A549 (cell line): ENCODE measurements around the gene CILP2. TPM values are rescaled to one million over a fixed set of nuclear protein-coding genes. Genes with fewer than 3 reads are reported as not detected.
A peak's percentile ranks its signal among the peaks of the same experiment; 100 is the strongest.

Experiments used
- ATAC-seq, 2 experiments: fragments of 200-7000 bp in 1 of 2; fragments of >200 bp in 1 of 2; cut with Nextera tagmentation in 1 of 2; cut with Tn5 transposase in 1 of 2; 3 replicates each; pipeline versions ENCODE4 v1.8.0 to v1.9.1; 2018 to 2020; ENCODE audit warnings: mild to moderate bottlenecking in 1 of 2, moderate library complexity in 1 of 2
- CTCF ChIA-PET: fragments of 300-600 bp; sonication (Branson Sonifier 250); formaldehyde crosslinking; extraction: SDS; loops from one replicate; lab custom pipeline; 2021; ENCODE audit warnings: antibody characterized with exemption, inconsistent platforms; lab: Yijun Ruan, JAX
- POLR2A ChIA-PET: fragments of 350-600 bp; formaldehyde crosslinking; extraction: SDS; loops from one replicate; lab custom pipeline; 2021; ENCODE audit warnings: antibody characterized with exemption, inconsistent platforms; lab: Yijun Ruan, JAX
- DNase-seq, 2 experiments: peaks; one replicate each; pipeline versions ENCODE4 v3.0.0 to v3.0.0-alpha.2; 2011 to 2016; ENCODE audit warnings: low read depth in 1 of 2, low spot score in 1 of 2
- FAIRE-seq: peaks from 2 replicates; lab custom pipeline; 2011; peaks lifted over from hg19 to GRCh38; lab: Jason Lieb, UNC
- H3K27ac ChIP-seq, 2 experiments: fragments of >200 bp; sonication (Bioruptor Twin); formaldehyde crosslinking; 3 replicates each; pipeline ENCODE4 v1.5.1; 2016 to 2017
- H3K4me1 ChIP-seq: fragments of >200 bp; sonication (Bioruptor Twin); formaldehyde crosslinking; 3 replicates; pipeline ENCODE4 v1.6.1; 2016
- H3K4me2 ChIP-seq: fragments of >200 bp; sonication (Bioruptor Twin); formaldehyde crosslinking; 3 replicates; pipeline ENCODE4 v1.6.1; 2016
- H3K4me3 ChIP-seq: fragments of >200 bp; sonication (Bioruptor Twin); formaldehyde crosslinking; 3 replicates; pipeline ENCODE4 v1.5.1; 2016
- H3K9me3 ChIP-seq: fragments of >200 bp; sonication (Bioruptor Twin); formaldehyde crosslinking; 3 replicates; pipeline ENCODE4 v1.6.1; 2016
- ATOH8 ChIP-seq: fragments of 250-450 bp; sonication (Bioruptor Pico); IDR thresholded peaks from 2 replicates; pipeline ENCODE4 v1.5.0; 2020; ENCODE audit warnings: low read depth, mild to moderate bottlenecking, moderate library complexity
- CHD2 ChIP-seq: fragments of 150-350 bp; IDR thresholded peaks from 2 replicates; pipeline ENCODE4 v1.6.1; 2014; ENCODE audit warnings: low read length; ENCODE audit not compliant: partially characterized antibody
- EHF ChIP-seq: fragments of 250-450 bp; sonication (Bioruptor Pico); IDR thresholded peaks from 2 replicates; pipeline ENCODE4 v1.5.0; 2020; ENCODE audit warnings: mild to moderate bottlenecking
- EP300 ChIP-seq, 2 experiments: fragments of >200 bp; sonication (Bioruptor Twin); formaldehyde crosslinking; IDR thresholded peaks; 2 replicates in 1 of 2; 3 replicates in 1 of 2; pipeline ENCODE4 v1.6.1; 2016 to 2017
- ESRRA ChIP-seq: fragments of 150-350 bp; IDR thresholded peaks from 2 replicates; pipeline ENCODE4 v1.6.1; 2014; ENCODE audit warnings: mild to moderate bottlenecking, low read length, borderline replicate concordance
- FOSL2 ChIP-seq, 2 experiments: fragments of 450-650 bp in 1 of 2; fragments of >200 bp in 1 of 2; sonication (Bioruptor Twin) in 1 of 2; formaldehyde crosslinking; IDR thresholded peaks; 2 replicates each; pipeline versions ENCODE4 v1.5.0 to v1.6.1; 2016 to 2020; ENCODE audit warnings: mild to moderate bottlenecking in 1 of 2, moderate library complexity in 1 of 2
- GATA3 ChIP-seq: IDR thresholded peaks from 2 replicates; pipeline ENCODE4 v1.6.1; 2012; ENCODE audit warnings: borderline replicate concordance
- HDAC2 ChIP-seq: fragments of 200-600 bp; sonication (generic); IDR thresholded peaks from 2 replicates; pipeline ENCODE4 v1.6.1; 2016
- HES2 ChIP-seq: fragments of >200 bp; sonication (Bioruptor Twin); formaldehyde crosslinking; IDR thresholded peaks from 2 replicates; pipeline ENCODE4 v1.6.1; 2016
- HOXA7 ChIP-seq: fragments of 250-450 bp; sonication (Bioruptor Pico); IDR thresholded peaks from 2 replicates; pipeline ENCODE4 v1.5.0; 2020; ENCODE audit warnings: mild to moderate bottlenecking, moderate library complexity
- JUN ChIP-seq, 2 experiments: fragments of >200 bp; sonication (Bioruptor Twin); formaldehyde crosslinking; IDR thresholded peaks; 2 replicates in 1 of 2; 3 replicates in 1 of 2; pipeline ENCODE4 v1.6.1; 2016 to 2017
- KDM1A ChIP-seq: fragments of 200-600 bp; sonication (generic); IDR thresholded peaks from 2 replicates; pipeline ENCODE4 v1.6.1; 2016; ENCODE audit warnings: low read depth, mild to moderate bottlenecking
- MYC ChIP-seq: IDR thresholded peaks from 2 replicates; pipeline ENCODE4 v1.6.1; 2012; ENCODE audit warnings: mild to moderate bottlenecking, inconsistent platforms, low read length, improper control_type of control experiment, borderline replicate concordance
- NPAS2 ChIP-seq: fragments of 250-450 bp; sonication (Bioruptor Pico); IDR thresholded peaks from 2 replicates; pipeline ENCODE4 v1.8.0; 2022; ENCODE audit warnings: mild to moderate bottlenecking, moderate library complexity, borderline replicate concordance
- NR3C1 ChIP-seq: fragments of >200 bp; sonication (Bioruptor Twin); formaldehyde crosslinking; IDR thresholded peaks from 3 replicates; pipeline ENCODE4 v1.6.1; 2017
- RAD21 ChIP-seq, 2 experiments: fragments of >200 bp in 1 of 2; sonication (Bioruptor Twin) in 1 of 2; formaldehyde crosslinking in 1 of 2; IDR thresholded peaks in 1 of 2; conservative IDR thresholded peaks in 1 of 2; 2 replicates in 1 of 2; 3 replicates in 1 of 2; pipeline ENCODE4 v1.6.1; 2012 to 2018; ENCODE audit warnings: inconsistent platforms in 1 of 2
- RARB ChIP-seq: fragments of 250-450 bp; sonication (Bioruptor Pico); IDR thresholded peaks from 2 replicates; pipeline ENCODE4 v1.8.0; 2021; ENCODE audit warnings: mild to moderate bottlenecking, moderate library complexity
- RCOR1 ChIP-seq: fragments of 150-350 bp; IDR thresholded peaks from 2 replicates; pipeline ENCODE4 v1.6.1; 2014; ENCODE audit warnings: antibody characterized with exemption, low read length, low read depth
- RFX5 ChIP-seq: fragments of 450-650 bp; IDR thresholded peaks from 2 replicates; pipeline ENCODE4 v1.7.1; 2014; ENCODE audit warnings: antibody characterized with exemption, mild to moderate bottlenecking, moderate library complexity
- SREBF2 ChIP-seq: fragments of 450-650 bp; IDR thresholded peaks from 2 replicates; pipeline ENCODE4 v1.6.1; 2014; ENCODE audit warnings: mild to moderate bottlenecking, moderate library complexity
- TP53 ChIP-seq: fragments of 250-450 bp; sonication (Bioruptor Pico); IDR thresholded peaks from 2 replicates; pipeline ENCODE4 v1.5.0; 2021; ENCODE audit warnings: mild to moderate bottlenecking, moderate library complexity
- ZC3H11A ChIP-seq: fragments of 450-650 bp; IDR thresholded peaks from 2 replicates; pipeline ENCODE4 v1.6.1; 2014; ENCODE audit warnings: antibody characterized with exemption, mild to moderate bottlenecking
- ZFP36 ChIP-seq: fragments of 450-650 bp; IDR thresholded peaks from 2 replicates; pipeline ENCODE4 v1.6.1; 2014; ENCODE audit warnings: borderline replicate concordance; ENCODE audit not compliant: partially characterized antibody
- WGBS: methylation state at CpG from one replicate; pipeline ENCODE4 v1.1.6; 2017; ENCODE audit errors: missing lambda C conversion rate; 5-methylcytosine and 5-hydroxymethylcytosine counted together
- polyA plus RNA-seq, 4 experiments: library from polyadenylated mRNA; depleted of rRNA in 3 of 4; stranded (reverse); fragments of >200 nt; fragmentation: RNase III in 1 of 4; extraction: RNeasy Plus Mini Kit Qiagen cat#74134 plus additional on column Dnase treatment in 1 of 4; gene quantifications; 2 replicates in 3 of 4; 3 replicates in 1 of 4; pipeline ENCODE4 v1.2.3, GENCODE V29; 2011 to 2017

CILP2 gene
- polyA plus RNA-seq, 2 of the 4 experiments (the other 2 are of a cell fraction) = 0.17 TPM

DNA sequence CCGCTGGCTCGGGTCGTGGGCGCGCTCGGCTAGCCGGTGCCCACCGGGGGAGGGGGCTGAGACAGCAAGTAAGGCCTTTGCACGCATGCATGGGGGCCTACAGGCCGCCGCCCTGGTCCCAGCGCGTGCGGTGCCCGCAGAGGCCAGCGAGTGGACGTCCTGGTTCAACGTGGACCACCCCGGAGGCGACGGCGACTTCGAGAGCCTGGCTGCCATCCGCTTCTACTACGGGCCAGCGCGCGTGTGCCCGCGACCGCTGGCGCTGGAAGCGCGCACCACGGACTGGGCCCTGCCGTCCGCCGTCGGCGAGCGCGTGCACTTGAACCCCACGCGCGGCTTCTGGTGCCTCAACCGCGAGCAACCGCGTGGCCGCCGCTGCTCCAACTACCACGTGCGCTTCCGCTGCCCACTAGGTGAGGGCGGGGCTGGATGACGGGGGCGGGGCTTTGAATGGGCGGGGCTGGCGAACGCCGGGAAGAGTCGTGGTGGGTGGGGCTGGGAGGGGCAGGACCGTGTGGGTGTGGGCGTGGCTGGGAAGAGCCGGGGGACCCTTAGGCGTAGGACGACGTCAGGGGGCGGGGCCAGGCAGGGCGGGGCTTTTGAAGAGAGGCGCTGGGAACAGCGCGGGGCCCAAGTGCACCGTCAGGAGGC, 2.1 kb downstream of the CILP2 start:
- 95% methylated on average over 16 of the region's 74 CpGs for WGBS
- no peak overlapping the region for H3K27ac ChIP-seq
- DNase-seq = peak in 1 of 2 experiments; percentile 52
- TF ChIP-seq FOSL2 (IDR thresholded peaks at IDR 0.05) = no peak
- TF ChIP-seq FOSL2 (CRISPR knock-in tag; IDR thresholded peaks at IDR 0.05) = no peak
- TF ChIP-seq RFX5 = no peak
- TF ChIP-seq CHD2 = no peak
- POLR2A ChIA-PET = no interaction called here
- no peak overlapping the region for H3K4me2 ChIP-seq
- no peak for FAIRE-seq
- H3K4me1 ChIP-seq = no peaks in the 10 kb centered on the region
- CTCF ChIA-PET = no interaction called here
- ATAC-seq = peak in 1 of 2 experiments; percentile 35; a peak in 3 of 6 replicates
- no peak overlapping the region for H3K4me3 ChIP-seq
- H3K9me3 ChIP-seq = no peaks in the 10 kb centered on the region

- DNase-seq (peak in 1 of 2 experiments; percentile 45), FAIRE-seq (no peak)
- H3K27ac ChIP-seq = no peak overlapping the region
- TF ChIP-seq NR3C1 = no peak
- TF ChIP-seq ATOH8 (CRISPR knock-in tag) = no peak
- no peak for TF ChIP-seq SREBF2
- no peak for TF ChIP-seq ESRRA
- no peak for TF ChIP-seq HDAC2
- no peak for TF ChIP-seq ZC3H11A
- no peak for TF ChIP-seq EHF (CRISPR knock-in tag)
- TF ChIP-seq RARB = no peak
- TF ChIP-seq, all 56 proteins: peak for 0
- ATAC-seq = peak; percentile 53 to 79; a peak in 5 of 6 replicates
- no peaks in the 10 kb centered on the region for H3K9me3 ChIP-seq
- H3K4me1 ChIP-seq = no peaks in the 10 kb centered on the region
- ChIA-PET CTCF (interaction anchor here (0.6 kb wide), 1 partner anchor 8 kb away, joined by 5 read pairs; no protein-coding TSS in a partner anchor), POLR2A (no interaction called here)
- H3K4me3 ChIP-seq = no peak overlapping the region
- peak overlapping the region; percentile 14; the same call in 1 of the 3 replicates for H3K4me2 ChIP-seq
- 47% methylated on average over 21 of the region's 45 CpGs for WGBS
Observed at GRCh38 chr19:19540715-19541515, 2.9 kb downstream of the CILP2 start.

- 75% methylated on average over 9 of the region's 16 CpGs for WGBS
- H3K27ac ChIP-seq = no peak overlapping the region
- DNase-seq (no peak), FAIRE-seq (no peak), ATAC-seq (no peak)
- H3K9me3 ChIP-seq = no peaks in the 10 kb centered on the region
- no peak overlapping the region for H3K4me2 ChIP-seq
- H3K4me3 ChIP-seq = no peak overlapping the region
- ChIA-PET POLR2A (no interaction called here), CTCF (interaction anchor here (0.6 kb wide), 1 partner anchor 9 kb away, joined by 5 read pairs; no protein-coding TSS in a partner anchor)
- no peak for TF ChIP-seq RCOR1
- no peak for TF ChIP-seq EP300 (IDR thresholded peaks at IDR 0.05)
- no peak for TF ChIP-seq JUN (IDR thresholded peaks at IDR 0.05)
- no peak for TF ChIP-seq ZFP36
- no peak for TF ChIP-seq KDM1A
- TF ChIP-seq HDAC2 = no peak
- TF ChIP-seq CHD2 = no peak
- no peak for TF ChIP-seq NPAS2 (CRISPR knock-in tag)
- no peak for TF ChIP-seq GATA3
- no peak for TF ChIP-seq RAD21 (conservative IDR thresholded peaks at IDR 0.05 in 1 of 2, IDR thresholded peaks at IDR 0.05 in 1 of 2)
- no peak for TF ChIP-seq HES2
- no peak for TF ChIP-seq HOXA7 (CRISPR knock-in tag)
- TF ChIP-seq MYC = no peak
- TF ChIP-seq TP53 = no peak
- H3K4me1 ChIP-seq = no peaks in the 10 kb centered on the region
Observed at GRCh38 chr19:19541616-19542015, 3.6 kb downstream of the CILP2 start.
